ENCODE results near the gene WNT5A.

The WNT5A gene

DNA sequence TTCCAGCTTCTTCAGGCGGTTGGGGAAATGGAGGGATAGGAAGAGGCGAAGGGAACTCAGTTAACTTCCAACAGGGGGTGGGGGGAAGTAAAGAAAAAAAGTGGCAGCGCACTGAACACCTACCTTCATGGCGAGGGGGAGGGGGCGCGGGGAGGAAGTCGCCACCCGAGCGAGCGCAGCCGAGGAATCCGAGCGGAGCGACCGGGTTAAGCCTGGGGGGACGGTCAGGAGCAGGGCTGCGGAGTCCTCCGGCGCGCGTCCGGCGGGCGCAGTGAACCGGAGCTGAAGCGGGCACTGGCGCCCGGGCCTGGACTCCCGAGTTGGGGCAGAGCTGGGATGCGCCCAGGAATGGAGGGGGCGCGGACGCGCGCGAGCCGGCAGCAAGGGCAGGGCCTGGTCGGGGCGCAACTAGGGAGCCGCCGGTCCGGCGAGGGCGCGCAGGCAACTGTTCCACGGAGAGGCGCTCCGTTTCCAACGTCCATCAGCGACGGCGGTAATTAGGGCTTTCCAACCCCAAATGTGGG is at the start of gene WNT5A:
Gene WNT5A (minus strand): TSS at position 450 of the 524 bp plus-strand sequence. CDS start 321 bp downstream, at position 129.
- FAIRE-seq, result peak; percentile 9
- no peak for DNase-seq (ENCODE audit: insufficient read length, low spot score)

DNA sequence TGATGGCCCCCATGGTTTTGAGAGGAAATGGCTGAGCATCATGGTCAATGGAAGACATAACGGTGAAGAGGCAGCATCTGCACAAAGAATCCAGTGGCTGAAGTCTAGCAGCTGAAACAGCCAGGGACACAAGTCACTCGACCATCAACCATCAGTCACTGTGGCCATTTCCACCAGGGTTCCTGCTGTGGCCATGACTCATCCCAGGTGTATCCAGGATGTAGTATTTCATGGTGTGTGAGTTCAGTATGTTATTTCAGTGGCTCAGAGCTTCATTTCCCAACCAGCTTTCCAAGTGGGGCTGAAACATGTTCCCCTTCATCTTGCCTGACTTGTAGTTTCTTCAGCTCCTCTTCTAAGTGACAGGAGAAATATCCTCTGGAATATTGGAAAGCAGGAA is 47.8 kb upstream of the WNT5A start:
- no peak for FAIRE-seq
- DNase-seq (ENCODE audit: insufficient read length, low spot score), result no peak

DNA sequence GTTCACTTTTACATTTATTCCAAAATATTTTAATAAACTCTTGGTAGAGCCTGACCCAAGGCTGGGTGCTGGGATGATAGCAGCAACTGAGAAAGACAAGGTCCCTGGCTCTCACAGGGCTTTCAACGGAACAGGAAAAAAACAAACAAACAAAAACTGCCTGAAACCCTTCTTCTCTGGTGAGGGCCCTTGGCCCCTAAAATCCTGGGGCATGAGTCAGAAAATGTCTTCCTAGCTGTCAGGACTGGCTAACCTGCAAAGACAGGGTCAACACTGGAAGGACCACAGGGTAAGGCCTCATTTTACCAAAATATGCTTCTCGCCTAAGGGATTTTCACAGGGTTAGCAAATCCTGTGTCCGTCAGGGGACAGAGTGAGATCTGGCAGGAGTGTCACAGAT is 45.7 kb upstream of the WNT5A start:
- no peak for FAIRE-seq
- DNase-seq (ENCODE audit: insufficient read length, low spot score), result no peak

DNA sequence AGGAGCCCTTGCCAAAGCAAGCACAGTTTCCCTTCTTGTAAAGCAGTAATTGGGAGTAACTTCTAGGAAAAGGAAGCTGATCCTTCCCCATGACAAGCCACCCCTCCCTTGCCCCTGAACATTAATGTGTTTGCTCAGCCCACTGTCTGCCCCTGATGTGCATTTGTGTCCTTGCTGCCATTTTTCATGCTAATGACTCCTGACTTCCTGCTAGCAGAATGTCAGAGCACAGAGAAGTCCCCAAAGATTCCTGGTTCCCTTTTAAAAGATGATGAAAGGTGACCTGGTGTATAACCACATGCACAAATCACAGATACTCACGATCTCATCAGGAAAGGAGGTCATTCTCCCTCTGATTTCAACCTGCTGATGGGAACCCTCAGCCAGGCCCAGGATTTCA is 44.2 kb upstream of the WNT5A start:
- no peak for FAIRE-seq
- DNase-seq (ENCODE audit: insufficient read length, low spot score), result no peak

DNA sequence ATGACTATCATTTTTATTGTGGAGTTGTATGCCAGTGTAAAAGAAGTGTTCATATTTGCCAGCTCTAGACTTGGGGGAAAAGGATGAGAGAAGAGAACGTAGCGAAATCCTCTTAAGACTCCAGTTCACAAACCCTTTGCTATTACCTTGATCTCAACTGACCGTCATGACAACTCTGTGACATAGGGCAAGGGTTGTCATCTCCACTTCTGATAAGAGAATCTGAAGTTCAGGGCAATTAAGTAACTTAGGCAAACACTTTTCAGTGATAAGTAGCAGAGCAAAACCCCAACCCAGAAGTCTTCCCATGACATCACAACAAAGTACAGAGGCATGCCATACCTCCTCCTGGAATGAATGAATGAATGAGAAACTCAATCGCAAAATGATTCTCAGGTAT is 40.3 kb upstream of the WNT5A start:
- no peak for DNase-seq (ENCODE audit: insufficient read length, low spot score)
- FAIRE-seq, result no peak

DNA sequence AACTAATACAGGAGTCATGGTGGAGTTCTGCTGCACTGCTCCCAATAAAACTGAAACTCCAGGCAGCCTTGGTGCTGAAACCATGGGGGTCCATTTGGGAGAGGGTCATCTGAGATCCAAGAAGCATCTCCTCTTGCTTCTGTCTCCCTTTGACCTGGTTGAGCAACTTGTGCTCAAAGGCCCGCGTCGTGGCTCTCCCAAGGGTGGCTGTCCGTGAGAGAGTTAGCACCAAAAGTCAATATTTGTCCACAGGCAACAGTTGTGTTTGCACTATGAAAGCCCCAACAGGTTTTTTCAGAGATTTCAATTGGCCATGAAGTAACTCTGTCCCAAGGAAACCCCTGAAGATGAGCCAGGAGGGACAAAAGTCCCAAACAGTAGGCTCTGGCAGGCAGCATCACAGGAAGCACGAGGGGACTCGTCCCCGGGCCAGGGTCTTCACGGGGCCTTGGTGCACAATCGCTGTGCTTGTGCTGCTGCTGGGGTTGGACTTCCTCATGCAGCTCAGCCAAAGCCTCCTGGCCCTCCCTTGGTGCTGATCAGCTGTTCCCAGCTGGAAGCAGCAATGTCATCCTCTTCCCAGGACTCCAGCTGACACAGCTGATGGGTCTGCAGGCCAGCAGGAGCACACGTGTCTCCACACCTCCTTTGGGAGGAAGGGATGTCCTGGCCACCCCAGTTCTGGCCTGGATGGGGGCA is 39.4 kb upstream of the WNT5A start:
- DNase-seq (ENCODE audit: insufficient read length, low spot score) (no peak), FAIRE-seq (no peak)

DNA sequence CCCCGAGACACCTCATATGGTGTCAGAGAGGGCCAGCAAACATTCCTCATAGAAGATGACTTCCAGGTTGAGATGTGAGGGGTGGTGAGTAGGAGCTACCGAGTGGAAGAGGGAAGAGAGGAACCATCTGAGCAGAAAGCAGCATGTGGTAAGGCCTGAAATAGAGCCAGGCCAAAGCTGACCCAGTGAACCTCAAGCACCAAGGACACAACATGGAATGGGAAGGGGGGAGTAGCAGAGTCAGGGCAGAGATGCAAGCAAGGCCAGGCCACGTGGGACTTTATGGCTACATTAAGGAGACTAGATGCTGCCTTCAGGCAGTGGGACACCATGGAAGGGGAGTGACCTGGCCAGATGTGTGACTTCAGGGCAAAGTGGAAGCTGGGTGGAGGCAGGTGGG is 38.3 kb upstream of the WNT5A start:
- DNase-seq (ENCODE audit: insufficient read length, low spot score), result no peak
- FAIRE-seq, result no peak

DNA sequence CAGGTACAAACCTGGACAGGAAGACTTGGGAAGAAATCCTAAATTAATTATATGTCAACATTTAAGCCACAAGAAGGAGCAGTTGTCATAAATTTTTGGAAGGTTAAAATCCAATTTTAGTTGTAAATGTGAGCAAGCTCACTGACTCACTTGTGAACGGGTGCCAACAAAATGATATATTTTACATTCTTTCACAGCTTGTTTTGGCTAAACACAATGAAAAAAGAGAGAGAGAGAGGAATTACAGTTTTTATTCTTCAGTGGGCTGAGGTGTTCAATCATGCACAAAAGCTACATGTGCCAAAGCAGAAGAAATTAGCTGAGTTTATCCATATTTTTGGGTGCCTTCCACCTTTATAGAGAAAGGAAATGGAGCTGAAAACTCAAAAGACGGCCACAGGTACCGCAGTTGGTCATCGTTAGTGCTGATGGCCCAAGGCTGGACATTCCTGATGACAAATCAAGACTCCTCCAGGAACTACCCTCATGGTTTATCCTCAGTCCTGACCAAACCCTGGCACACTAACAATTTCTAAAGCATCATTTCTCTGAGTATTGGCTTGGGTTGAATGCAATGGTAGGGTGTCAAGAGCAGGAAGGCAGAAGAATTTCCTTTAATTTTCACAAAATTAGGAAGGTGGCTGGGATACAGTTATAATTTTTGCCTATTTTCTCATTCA is 37.6 kb upstream of the WNT5A start:
- FAIRE-seq (no peak), DNase-seq (ENCODE audit: insufficient read length, low spot score) (peak; percentile 34)

DNA sequence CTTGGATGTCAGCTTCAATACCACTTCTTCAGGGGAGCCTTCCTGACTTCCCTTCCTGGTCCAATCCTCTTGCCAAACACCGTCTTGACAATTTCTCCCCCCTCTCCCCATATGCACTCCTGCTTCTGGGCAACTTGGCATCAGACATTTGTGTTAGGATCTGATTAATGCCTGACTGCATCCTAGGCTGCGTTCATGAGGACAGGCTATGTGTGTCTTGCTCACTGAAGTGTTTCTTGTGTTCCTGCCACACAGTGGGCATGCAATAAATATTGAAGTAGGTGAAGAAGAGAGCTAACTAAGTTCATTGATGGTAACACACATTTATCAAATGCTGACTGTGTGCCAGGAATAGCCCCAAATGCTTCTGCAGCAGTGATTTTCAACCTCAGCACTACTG is 36.4 kb upstream of the WNT5A start:
- no peak for FAIRE-seq
- DNase-seq (ENCODE audit: insufficient read length, low spot score), result no peak

DNA sequence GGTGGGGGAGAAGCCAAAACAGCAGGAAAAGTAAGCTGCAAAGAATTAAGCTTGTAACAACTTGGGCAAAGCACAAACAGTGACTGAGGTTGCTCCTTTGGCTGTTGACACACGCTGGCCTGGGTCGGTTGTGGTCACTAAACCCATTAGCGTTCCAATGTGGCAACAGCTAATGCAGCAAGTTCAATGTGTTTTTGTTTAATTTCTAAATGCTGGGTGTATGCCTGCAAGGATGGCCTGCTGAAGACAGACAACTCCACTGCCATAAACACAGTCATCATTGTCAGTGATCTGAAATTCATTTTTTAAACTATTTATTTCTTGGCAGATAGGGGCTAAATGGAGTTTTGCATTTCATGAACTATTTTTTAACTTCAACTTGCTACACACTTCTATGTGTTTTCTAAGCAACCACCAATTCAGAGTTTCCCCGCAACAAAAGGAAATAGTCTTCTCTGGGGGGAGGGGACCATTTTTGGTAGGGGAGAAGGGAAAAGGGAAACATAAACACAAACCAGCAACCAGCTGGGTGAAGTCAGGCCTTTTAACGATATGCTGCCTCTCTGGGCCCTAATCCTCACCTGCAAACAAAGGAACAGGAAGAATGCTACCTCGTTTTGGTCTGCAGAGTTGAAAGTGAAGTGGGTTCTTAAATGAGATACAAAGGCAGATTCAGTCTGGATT is 34.8 kb upstream of the WNT5A start:
- no peak for DNase-seq (ENCODE audit: insufficient read length, low spot score)
- FAIRE-seq, result no peak

DNA sequence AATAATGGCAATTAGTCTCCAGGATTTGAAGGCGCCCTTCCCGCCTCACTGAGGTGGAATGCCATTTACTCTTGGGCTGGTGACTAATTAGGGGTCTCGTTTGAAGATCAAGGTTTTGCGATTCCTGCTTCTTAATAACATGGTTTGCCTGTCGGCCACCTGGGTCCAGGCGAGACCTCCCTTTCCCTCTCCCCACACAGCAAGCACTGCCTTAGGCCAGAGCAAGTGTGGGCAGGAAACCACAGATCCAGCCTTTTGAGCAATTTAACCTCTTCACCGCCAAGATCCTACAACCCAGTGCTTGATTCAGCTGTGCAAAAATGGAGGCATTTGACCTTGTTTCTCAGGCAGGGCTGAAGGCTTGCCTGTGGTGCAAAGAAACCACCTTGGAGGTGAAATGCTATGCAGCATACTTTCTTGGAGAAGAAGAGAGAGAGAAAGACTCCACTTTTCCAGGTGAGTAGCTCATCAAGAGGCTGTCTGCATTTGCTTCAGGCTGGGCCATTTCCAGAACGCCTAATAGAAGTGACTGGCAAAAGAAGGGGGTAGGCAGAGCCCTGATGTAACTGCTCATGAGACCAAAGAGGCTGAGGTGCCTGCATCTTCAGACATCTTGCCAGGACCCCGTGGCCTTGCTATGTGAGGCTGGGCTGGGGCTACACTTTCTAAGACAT is 34.1 kb upstream of the WNT5A start:
- FAIRE-seq (no peak), DNase-seq (ENCODE audit: insufficient read length, low spot score) (no peak)

DNA sequence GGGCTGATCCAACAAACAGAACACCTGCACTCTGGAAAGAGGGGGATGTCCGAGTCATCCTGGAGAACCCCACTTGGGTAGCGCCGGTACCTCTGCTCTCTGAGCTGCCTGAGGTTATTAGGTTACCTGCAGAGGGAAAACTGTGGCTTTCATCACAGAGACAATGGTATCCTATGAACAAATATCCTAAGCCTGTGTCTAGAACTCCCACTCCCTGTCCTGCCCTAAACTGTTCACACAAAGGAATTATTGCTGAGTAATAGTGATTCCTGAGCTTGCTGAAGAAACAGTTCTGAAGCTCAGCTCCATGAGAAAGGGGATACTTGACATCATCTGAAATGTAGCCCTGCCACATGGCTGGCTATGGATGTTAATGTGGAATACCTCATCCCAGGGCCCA is 31.9 kb upstream of the WNT5A start:
- FAIRE-seq (no peak), DNase-seq (ENCODE audit: insufficient read length, low spot score) (no peak)

DNA sequence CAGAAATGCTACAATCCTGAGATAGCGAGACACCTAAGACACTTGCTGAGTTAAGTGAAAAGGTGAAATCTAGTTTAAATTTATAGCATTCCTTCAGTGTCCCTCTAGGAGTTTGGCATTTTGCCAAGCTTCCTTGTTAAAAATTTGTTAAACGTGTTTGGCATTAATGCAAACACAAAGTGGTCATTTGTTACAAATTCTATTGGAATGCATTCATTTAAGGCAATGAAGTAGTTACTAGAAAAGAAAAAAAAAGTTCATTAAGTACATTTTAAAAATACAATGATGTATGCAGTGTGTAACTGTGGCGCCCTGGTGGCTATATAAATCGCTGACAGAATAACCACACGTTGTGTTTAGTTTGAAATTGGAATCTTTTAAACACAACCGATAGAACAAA is 31.3 kb upstream of the WNT5A start:
- DNase-seq (ENCODE audit: insufficient read length, low spot score), result no peak
- no peak for FAIRE-seq

DNA sequence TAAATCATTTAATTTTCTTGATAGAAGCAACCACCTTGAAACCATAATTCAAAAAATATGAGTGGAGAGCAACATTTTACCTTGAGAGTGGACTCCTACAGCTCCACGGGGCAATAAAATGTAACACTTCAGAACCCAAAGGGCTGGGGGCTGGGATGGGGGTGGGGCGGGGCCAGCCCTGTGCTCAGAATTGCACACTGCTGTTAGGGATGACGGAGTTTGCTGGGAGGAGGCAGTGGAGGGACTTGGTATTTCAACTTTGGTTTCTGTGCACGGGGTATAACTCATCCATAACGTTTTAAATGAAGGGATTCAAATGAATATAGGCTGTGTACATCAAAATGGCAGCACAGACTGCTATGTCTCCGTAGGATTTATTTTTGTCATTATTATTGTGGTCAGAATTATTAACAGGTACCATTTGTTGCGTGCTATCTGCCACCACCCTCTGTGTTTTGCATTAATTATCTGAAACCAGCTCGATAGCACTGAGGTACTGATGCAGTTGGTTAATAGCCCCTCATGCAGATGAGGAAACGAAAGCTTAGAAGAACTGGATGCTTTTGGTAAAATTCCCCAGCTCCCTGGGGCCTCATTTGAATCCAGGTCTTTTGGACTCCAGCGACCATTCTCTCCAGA is 29.4 kb upstream of the WNT5A start:
- FAIRE-seq, result no peak

DNA sequence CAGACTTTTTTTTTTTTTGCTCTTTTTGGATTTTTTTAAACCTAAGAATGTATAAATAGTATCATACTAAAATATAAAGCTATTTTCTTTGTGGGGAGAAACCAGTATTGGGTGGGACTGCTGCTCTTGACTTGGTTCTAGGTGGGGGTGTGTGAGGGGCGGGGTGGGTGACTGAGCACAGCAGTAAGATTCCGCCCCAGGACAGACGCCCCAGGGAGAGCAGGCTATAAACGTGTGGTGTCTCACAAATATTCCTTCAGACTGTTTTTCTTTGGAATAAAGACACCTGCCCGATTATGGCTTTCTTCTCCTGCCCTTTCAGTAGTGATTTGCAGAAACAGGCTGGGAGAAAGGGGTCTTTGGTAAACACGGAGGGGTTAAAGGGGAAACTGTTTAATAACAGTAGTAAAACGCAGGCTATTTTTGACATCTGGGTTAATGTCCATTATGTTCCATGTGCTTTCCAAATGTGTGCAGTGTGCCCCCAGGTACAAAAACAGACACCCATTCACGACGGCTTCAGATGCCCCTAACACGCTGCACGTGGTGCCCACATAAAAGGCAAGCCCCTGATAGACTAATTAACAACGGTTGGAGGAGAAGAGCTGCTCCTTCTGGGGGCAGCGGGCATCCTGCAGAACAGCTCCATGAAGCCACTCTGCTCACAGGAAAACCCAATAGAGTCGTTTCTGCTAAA is 28.6 kb upstream of the WNT5A start:
- no peak for DNase-seq (ENCODE audit: insufficient read length, low spot score)
- no peak for FAIRE-seq

More for the DNA sequence above, 29.4 kb upstream of the WNT5A start:
- no peak for DNase-seq (ENCODE audit: insufficient read length, low spot score)

DNA sequence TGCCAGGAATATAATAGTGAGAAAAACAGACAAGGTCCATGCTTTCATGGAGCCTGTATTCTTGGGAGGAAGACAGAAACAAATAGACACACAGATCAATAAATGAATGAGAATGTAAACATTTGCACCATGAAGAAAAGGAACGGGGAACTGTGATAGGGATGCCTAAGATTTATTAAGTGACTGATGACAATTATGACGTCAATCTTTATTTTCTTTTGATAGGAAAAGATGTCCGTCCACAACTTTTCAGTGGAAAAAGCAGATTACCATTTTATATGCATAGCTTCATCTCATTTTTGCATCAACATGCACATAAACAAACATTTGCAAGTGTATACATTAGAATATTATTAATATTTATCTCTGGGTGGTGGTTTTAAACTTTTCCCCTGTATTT is 27.9 kb upstream of the WNT5A start:
- DNase-seq (ENCODE audit: insufficient read length, low spot score), result no peak
- FAIRE-seq, result no peak

DNA sequence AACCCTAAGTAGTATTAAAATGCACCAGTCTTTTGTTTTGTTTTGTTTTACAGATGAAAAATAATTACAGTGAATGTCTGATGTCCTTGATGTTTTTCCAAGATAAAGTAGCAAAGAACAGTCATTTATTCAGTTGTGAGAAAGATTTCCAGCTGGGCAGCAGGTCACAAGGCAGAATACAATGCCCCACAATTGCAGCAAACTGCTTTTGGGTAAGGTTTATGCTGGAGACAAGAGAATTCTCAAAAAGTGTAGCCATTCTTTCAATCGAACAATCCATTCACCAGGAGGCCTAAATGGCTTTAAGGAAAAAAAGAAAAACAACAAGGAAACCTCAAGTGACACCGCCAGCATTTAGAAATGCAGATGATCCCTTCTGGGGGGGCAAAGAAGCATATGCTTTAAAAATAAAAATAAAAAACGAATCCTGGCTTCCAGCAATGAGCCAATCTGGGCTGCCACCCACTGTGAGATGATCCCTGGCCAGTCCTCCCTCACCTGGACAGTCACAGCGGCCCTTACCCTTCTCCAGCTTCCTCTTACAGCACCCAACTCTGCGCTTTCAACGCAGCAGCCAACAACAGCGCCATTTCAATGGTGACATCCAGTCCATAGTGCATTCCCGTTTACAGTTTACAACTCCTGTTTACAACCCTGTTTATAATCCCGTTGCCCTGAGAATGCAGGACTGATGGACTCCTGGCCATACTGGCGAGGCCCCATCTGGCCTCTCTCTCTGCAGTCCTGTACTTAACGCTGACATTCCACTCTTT is 25.7 kb upstream of the WNT5A start:
- FAIRE-seq, result no peak
- DNase-seq (ENCODE audit: insufficient read length, low spot score), result no peak

DNA sequence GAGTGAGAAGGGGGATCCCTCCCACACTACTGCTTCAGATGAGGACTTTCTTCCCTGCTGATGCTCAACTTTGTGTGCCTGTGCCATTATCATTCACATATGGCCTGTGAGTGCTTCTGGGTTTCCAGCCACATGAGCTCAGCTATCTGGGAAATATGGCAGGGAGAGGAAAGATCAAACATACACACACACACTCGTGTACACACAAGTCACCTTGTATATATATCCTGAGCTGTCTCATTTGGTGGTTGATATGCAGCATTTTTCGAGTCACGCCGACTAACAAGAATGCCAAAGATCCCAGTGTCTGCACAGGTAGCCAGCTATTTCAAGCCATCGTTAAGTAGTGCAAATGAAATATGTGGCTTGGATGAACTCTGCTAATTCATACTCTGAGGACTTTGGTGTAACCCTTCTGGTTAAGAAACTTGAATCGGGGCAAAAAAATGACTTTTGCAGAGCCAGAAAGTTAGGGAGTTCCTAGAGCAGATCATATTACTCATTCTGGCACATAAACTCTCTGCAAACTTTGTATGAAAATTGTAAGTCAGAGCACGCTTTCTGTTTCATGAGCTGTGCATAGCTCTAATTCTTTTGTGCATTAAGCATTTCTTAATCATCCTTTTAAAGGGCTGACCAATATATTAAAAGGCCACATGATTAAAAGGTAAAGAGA is 24.9 kb upstream of the WNT5A start:
- FAIRE-seq (no peak), DNase-seq (ENCODE audit: insufficient read length, low spot score) (no peak)

DNA sequence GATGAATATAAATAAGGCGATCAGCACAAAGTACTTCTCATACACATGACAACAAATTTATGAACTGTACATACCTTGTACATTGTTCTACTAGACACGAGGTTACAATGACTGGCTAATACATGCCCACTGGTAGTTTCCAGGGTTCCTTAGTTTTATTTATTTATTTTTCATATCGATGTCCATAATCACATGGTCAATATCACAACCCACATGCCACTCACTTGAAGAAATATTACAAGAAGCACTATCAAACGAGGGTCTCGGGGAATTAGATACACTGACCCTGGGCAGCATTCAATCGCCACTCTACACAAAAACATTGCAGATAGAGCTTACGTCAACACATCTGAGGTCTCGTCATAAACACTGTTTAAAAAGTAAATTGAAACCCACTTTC is 21.2 kb upstream of the WNT5A start:
- no peak for FAIRE-seq
- no peak for DNase-seq (ENCODE audit: insufficient read length, low spot score)
